ENCODE measurements around the gene SCML1. TPM values are rescaled to one million over a fixed set of nuclear protein-coding genes. Genes with fewer than 3 reads are reported as not detected.

The SCML1 gene
- total RNA-seq, 1 donor from 2014 or later: 12.3 TPM

GRCh38 chrX:17700976-17701375 is 36.3 kb upstream of the SCML1 start:
- intact Hi-C loops (cut with DNase I): no loop called here
- DNase-seq: no peak
- Histone ChIP-seq H3K4me1 (no peaks in the 10 kb centered on the region), H3K4me3 (no peak overlapping the region), H3K27me3 (no peaks in the 10 kb centered on the region), H3K9me3 (no peaks in the 10 kb centered on the region), H3K27ac (no peak overlapping the region), H3K36me3 (no peaks in the 10 kb centered on the region)
- TF ChIP-seq, protein P1, sequence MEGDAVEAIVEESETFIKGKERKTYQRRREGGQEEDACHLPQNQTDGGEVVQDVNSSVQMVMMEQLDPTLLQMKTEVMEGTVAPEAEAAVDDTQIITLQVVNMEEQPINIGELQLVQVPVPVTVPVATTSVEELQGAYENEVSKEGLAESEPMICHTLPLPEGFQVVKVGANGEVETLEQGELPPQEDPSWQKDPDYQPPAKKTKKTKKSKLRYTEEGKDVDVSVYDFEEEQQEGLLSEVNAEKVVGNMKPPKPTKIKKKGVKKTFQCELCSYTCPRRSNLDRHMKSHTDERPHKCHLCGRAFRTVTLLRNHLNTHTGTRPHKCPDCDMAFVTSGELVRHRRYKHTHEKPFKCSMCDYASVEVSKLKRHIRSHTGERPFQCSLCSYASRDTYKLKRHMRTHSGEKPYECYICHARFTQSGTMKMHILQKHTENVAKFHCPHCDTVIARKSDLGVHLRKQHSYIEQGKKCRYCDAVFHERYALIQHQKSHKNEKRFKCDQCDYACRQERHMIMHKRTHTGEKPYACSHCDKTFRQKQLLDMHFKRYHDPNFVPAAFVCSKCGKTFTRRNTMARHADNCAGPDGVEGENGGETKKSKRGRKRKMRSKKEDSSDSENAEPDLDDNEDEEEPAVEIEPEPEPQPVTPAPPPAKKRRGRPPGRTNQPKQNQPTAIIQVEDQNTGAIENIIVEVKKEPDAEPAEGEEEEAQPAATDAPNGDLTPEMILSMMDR (IDR thresholded peaks at IDR 0.05): no peak
- no peak for ATAC-seq

- TF ChIP-seq, protein P1 (IDR thresholded peaks at IDR 0.05): no peak
Measured at GRCh38 chrX:17703201-17703600, 34.1 kb upstream of the SCML1 start.

DNA sequence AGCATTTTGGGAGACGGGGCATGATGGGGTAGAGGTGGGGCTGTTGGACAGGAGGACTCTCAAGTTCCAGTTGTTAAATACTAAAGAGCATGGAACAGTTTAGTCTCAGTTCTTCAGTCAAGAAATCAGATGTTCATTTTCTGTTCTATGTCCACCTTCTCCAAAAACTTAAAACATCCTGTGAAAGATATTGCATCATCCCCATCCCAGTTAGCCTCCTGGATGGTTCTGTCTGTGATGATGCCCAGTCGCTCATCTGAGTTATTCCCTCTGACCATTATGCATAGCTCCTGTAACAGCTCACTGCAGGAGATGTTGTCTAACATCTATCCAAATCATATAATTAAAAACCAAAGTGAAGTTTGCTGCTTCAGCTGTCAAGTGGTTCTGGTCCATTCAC is 32.1 kb upstream of the SCML1 start:
- H3K4me1 ChIP-seq: no peaks in the 10 kb centered on the region
- no peaks in the 10 kb centered on the region for H3K27me3 ChIP-seq
- H3K36me3 ChIP-seq: no peaks in the 10 kb centered on the region
- intact Hi-C loops (cut with DNase I): no loop called here
- TF ChIP-seq, protein P1 (IDR thresholded peaks at IDR 0.05): no peak
- H3K9me3 ChIP-seq: no peaks in the 10 kb centered on the region
- no peak overlapping the region for H3K27ac ChIP-seq
- H3K4me3 ChIP-seq: no peak overlapping the region
- DNase-seq (no peak), ATAC-seq (no peak)

More at GRCh38 chrX:17703201-17703600, 34.1 kb upstream of the SCML1 start:
- ATAC-seq (no peak), DNase-seq (no peak)
- H3K36me3 ChIP-seq: no peaks in the 10 kb centered on the region
- no peak overlapping the region for H3K4me3 ChIP-seq
- no peaks in the 10 kb centered on the region for H3K9me3 ChIP-seq
- H3K27me3 ChIP-seq: no peaks in the 10 kb centered on the region
- intact Hi-C loops (cut with DNase I): no loop called here
- H3K27ac ChIP-seq: no peak overlapping the region
- H3K4me1 ChIP-seq: no peaks in the 10 kb centered on the region

GRCh38 chrX:17706676-17707075 is 30.6 kb upstream of the SCML1 start:
- DNase-seq (no peak), ATAC-seq (no peak)
- Histone ChIP-seq H3K4me1 (no peaks in the 10 kb centered on the region), H3K36me3 (no peaks in the 10 kb centered on the region), H3K9me3 (no peaks in the 10 kb centered on the region), H3K27ac (no peak overlapping the region), H3K4me3 (no peak overlapping the region), H3K27me3 (no peaks in the 10 kb centered on the region)
- intact Hi-C loops (cut with DNase I): no loop called here
- TF ChIP-seq, protein P1 (IDR thresholded peaks at IDR 0.05): no peak

- H3K4me3 ChIP-seq: no peak overlapping the region
- H3K9me3 ChIP-seq: no peaks in the 10 kb centered on the region
- H3K4me1 ChIP-seq: no peaks in the 10 kb centered on the region
- no peak for ATAC-seq
- no peak for DNase-seq
- H3K36me3 ChIP-seq: no peaks in the 10 kb centered on the region
- no peaks in the 10 kb centered on the region for H3K27me3 ChIP-seq
- H3K27ac ChIP-seq: no peak overlapping the region
- TF ChIP-seq, protein P1 (IDR thresholded peaks at IDR 0.05): no peak
- intact Hi-C loops (cut with DNase I): no loop called here
Measured at GRCh38 chrX:17707731-17708130, 29.6 kb upstream of the SCML1 start.

GRCh38 chrX:17710871-17711301 is 26.4 kb upstream of the SCML1 start:
- DNase-seq (no peak), ATAC-seq (no peak)
- H3K4me3 ChIP-seq: no peak overlapping the region
- no peaks in the 10 kb centered on the region for H3K36me3 ChIP-seq
- no peaks in the 10 kb centered on the region for H3K9me3 ChIP-seq
- no peaks in the 10 kb centered on the region for H3K4me1 ChIP-seq
- intact Hi-C loops (cut with DNase I): no loop called here
- TF ChIP-seq, protein P1 (IDR thresholded peaks at IDR 0.05): no peak
- H3K27ac ChIP-seq: no peak overlapping the region
- H3K27me3 ChIP-seq: no peaks in the 10 kb centered on the region
